HEK293 (cell line): ENCODE results near the gene METTL16.

Source experiments
- CTCF ChIA-PET: fragments of 350-600 bp; formaldehyde crosslinking; extraction: SDS; loops from one replicate; lab custom pipeline; 2021; ENCODE audit warnings: antibody characterized with exemption; lab: Yijun Ruan, JAX
- POLR2A ChIA-PET: fragments of 300-600 bp; formaldehyde crosslinking; extraction: SDS; loops from one replicate; lab custom pipeline; 2020; ENCODE audit warnings: antibody characterized with exemption, inconsistent platforms; lab: Yijun Ruan, JAX
- H3K27ac ChIP-seq: fragments of 200-500 bp; sonication (Bioruptor generic); 2 replicates; pipeline ENCODE4 v1.5.1; 2014; ENCODE audit warnings: low read depth, low read length, control low read depth, inconsistent platforms; ENCODE audit errors: extremely low read depth
- H3K36me3 ChIP-seq, 2 experiments: fragments of 200-500 bp in 1 of 2; sonication (Bioruptor generic) in 1 of 2; 1 replicate in 1 of 2; 2 replicates in 1 of 2; pipeline ENCODE4 v1.5.1; 2014 to 2017; ENCODE audit warnings: inconsistent platforms in 2 of 2, low read length in 2 of 2; ENCODE audit not compliant: control insufficient read depth in 2 of 2, insufficient read depth in 1 of 2
- H3K4me1 ChIP-seq: fragments of 200-500 bp; sonication (Bioruptor generic); 2 replicates; pipeline ENCODE4 v1.5.1; 2014; ENCODE audit warnings: mild to moderate bottlenecking, low read length, inconsistent platforms; ENCODE audit not compliant: control insufficient read depth, insufficient read depth
- H3K4me3 ChIP-seq: 2 replicates; pipeline ENCODE4 v1.5.1; 2011; ENCODE audit warnings: low read depth, mild to moderate bottlenecking, control low read depth, low read length, moderate library complexity
- H3K9me3 ChIP-seq: fragments of 200-500 bp; sonication (Bioruptor generic); 2 replicates; pipeline ENCODE4 v1.5.1; 2014; ENCODE audit warnings: low read depth, low read length, inconsistent platforms; ENCODE audit not compliant: control insufficient read depth, insufficient read depth
- ATF2 ChIP-seq: fragments of 450-650 bp; formaldehyde crosslinking; IDR thresholded peaks from 2 replicates; pipeline ENCODE4 v1.5.1; 2016; ENCODE audit warnings: missing biosample characterization, missing genetic modification characterization, low read depth
- GLIS1 ChIP-seq: fragments of 450-650 bp; formaldehyde crosslinking; IDR thresholded peaks from 2 replicates; pipeline ENCODE4 v1.5.1; 2016; ENCODE audit warnings: missing biosample characterization, missing genetic modification characterization
- HOXA7 ChIP-seq: sonication (generic); formaldehyde crosslinking; IDR thresholded peaks from 2 replicates; pipeline ENCODE4 v1.8.1; 2022; ENCODE audit warnings: missing genetic modification reagents, borderline replicate concordance
- KLF16 ChIP-seq: fragments of 450-650 bp; formaldehyde crosslinking; IDR thresholded peaks from 2 replicates; pipeline ENCODE4 v1.5.1; 2017; ENCODE audit warnings: missing biosample characterization, missing genetic modification characterization
- MZF1 ChIP-seq: fragments of 450-650 bp; formaldehyde crosslinking; IDR thresholded peaks from 2 replicates; pipeline ENCODE4 v1.5.1; 2017; ENCODE audit warnings: missing biosample characterization, missing genetic modification characterization, borderline replicate concordance
- SCRT1 ChIP-seq: fragments of 450-650 bp; formaldehyde crosslinking; IDR thresholded peaks from 2 replicates; pipeline ENCODE4 v1.5.1; 2016; ENCODE audit warnings: missing biosample characterization, missing genetic modification characterization, borderline replicate concordance
- SETDB1 ChIP-seq: IDR thresholded peaks from one replicate; pipeline ENCODE4 v1.6.1; 2017; ENCODE audit warnings: mild to moderate bottlenecking, low read length, moderate library complexity, mixed read lengths; ENCODE audit not compliant: insufficient read length
- WT1 ChIP-seq: fragments of 450-650 bp; formaldehyde crosslinking; IDR thresholded peaks from 2 replicates; pipeline ENCODE4 v1.5.1; 2016; ENCODE audit warnings: missing biosample characterization, missing genetic modification characterization
- ZFP69B ChIP-seq: fragments of 450-650 bp; formaldehyde crosslinking; IDR thresholded peaks from 2 replicates; pipeline ENCODE4 v1.5.1; 2016; ENCODE audit warnings: missing biosample characterization, missing genetic modification characterization
- ZNF121 ChIP-seq: fragments of 450-650 bp; formaldehyde crosslinking; IDR thresholded peaks from 2 replicates; pipeline ENCODE4 v1.5.1; 2016; ENCODE audit warnings: missing biosample characterization, missing genetic modification characterization
- ZNF138 ChIP-seq: fragments of 450-650 bp; formaldehyde crosslinking; IDR thresholded peaks from 2 replicates; pipeline ENCODE4 v1.5.1; 2016; ENCODE audit warnings: missing biosample characterization, missing genetic modification characterization, borderline replicate concordance
- ZNF146 ChIP-seq: fragments of 450-650 bp; formaldehyde crosslinking; IDR thresholded peaks from 2 replicates; pipeline ENCODE4 v1.5.1; 2016; ENCODE audit warnings: missing biosample characterization, missing genetic modification characterization
- ZNF155 ChIP-seq: fragments of 450-650 bp; formaldehyde crosslinking; IDR thresholded peaks from 2 replicates; pipeline ENCODE4 v1.5.1; 2016; ENCODE audit warnings: missing biosample characterization, missing genetic modification characterization
- ZNF157 ChIP-seq: fragments of 450-650 bp; formaldehyde crosslinking; IDR thresholded peaks from 2 replicates; pipeline ENCODE4 v1.5.1; 2016; ENCODE audit warnings: missing biosample characterization, missing genetic modification characterization
- ZNF19 ChIP-seq: fragments of 450-650 bp; formaldehyde crosslinking; IDR thresholded peaks from 2 replicates; pipeline ENCODE4; 2016; ENCODE audit warnings: missing biosample characterization, missing genetic modification characterization, low read depth
- ZNF202 ChIP-seq: fragments of 450-650 bp; formaldehyde crosslinking; IDR thresholded peaks from 2 replicates; pipeline ENCODE4 v1.5.1; 2016; ENCODE audit warnings: missing biosample characterization, missing genetic modification characterization, borderline replicate concordance
- ZNF274 ChIP-seq, 2 experiments: fragments of 200-500 bp in 1 of 2; fragments of 450-650 bp in 1 of 2; sonication (Bioruptor generic) in 1 of 2; formaldehyde crosslinking in 1 of 2; IDR thresholded peaks; 2 replicates each; pipeline versions ENCODE4 v1.5.1 to v1.6.1; 2014 to 2016; ENCODE audit warnings: borderline replicate concordance in 1 of 2, inconsistent platforms in 1 of 2, low read length in 1 of 2, missing biosample characterization in 1 of 2, missing genetic modification characterization in 1 of 2
- ZNF292 ChIP-seq: fragments of 450-650 bp; formaldehyde crosslinking; IDR thresholded peaks from 2 replicates; pipeline ENCODE4 v1.5.1; 2016; ENCODE audit warnings: low read depth, missing biosample characterization, missing genetic modification characterization, borderline replicate concordance
- ZNF366 ChIP-seq: fragments of 450-650 bp; formaldehyde crosslinking; conservative IDR thresholded peaks from 2 replicates; pipeline ENCODE4 v1.5.1; 2016; ENCODE audit warnings: missing biosample characterization, missing genetic modification characterization
- ZNF394 ChIP-seq: fragments of 450-650 bp; formaldehyde crosslinking; IDR thresholded peaks from 2 replicates; pipeline ENCODE4 v1.5.1; 2016; ENCODE audit warnings: missing biosample characterization, missing genetic modification characterization, mild to moderate bottlenecking, moderate library complexity, borderline replicate concordance
- ZNF449 ChIP-seq: fragments of 450-650 bp; formaldehyde crosslinking; IDR thresholded peaks from 2 replicates; pipeline ENCODE4 v1.5.1; 2017; ENCODE audit warnings: missing biosample characterization, mild to moderate bottlenecking, missing genetic modification characterization, moderate library complexity
- ZNF544 ChIP-seq: fragments of 450-650 bp; formaldehyde crosslinking; IDR thresholded peaks from 2 replicates; pipeline ENCODE4 v1.5.0; 2017; ENCODE audit warnings: missing biosample characterization, missing genetic modification characterization
- ZNF555 ChIP-seq: fragments of 450-650 bp; formaldehyde crosslinking; conservative IDR thresholded peaks from 2 replicates; pipeline ENCODE4 v1.5.1; 2017; ENCODE audit warnings: missing biosample characterization, mild to moderate bottlenecking, missing genetic modification characterization, inconsistent platforms
- ZNF626 ChIP-seq: fragments of 450-650 bp; sonication (Bioruptor Pico); formaldehyde crosslinking; IDR thresholded peaks from 2 replicates; pipeline ENCODE4 v1.5.1; 2018; ENCODE audit warnings: missing biosample characterization, missing genetic modification characterization, inconsistent platforms
- ZNF645 ChIP-seq: fragments of 450-650 bp; formaldehyde crosslinking; IDR thresholded peaks from 2 replicates; pipeline ENCODE4; 2016; ENCODE audit warnings: missing biosample characterization, missing genetic modification characterization
- ZNF776 ChIP-seq: fragments of 450-650 bp; formaldehyde crosslinking; IDR thresholded peaks from 2 replicates; pipeline ENCODE4 v1.5.0; 2017; ENCODE audit warnings: missing biosample characterization, missing genetic modification characterization, borderline replicate concordance

METTL16 gene

GRCh38 chr17:2383628-2384167 is 128.0 kb downstream of the METTL16 start (continued):
- TF ChIP-seq ZNF274 (IDR thresholded peaks at IDR 0.05; ENCODE audit: low read length), result no peak
- TF ChIP-seq ZNF274 (tag by site-specific recombination; IDR thresholded peaks at IDR 0.05; ENCODE audit: borderline replicate concordance), result no peak
- no peak for TF ChIP-seq ZNF544 (tag by site-specific recombination)
- no peak for TF ChIP-seq ZNF645 (tag by site-specific recombination)
- no peak for TF ChIP-seq ZNF449 (tag by site-specific recombination)
- 0 out of 2 replicates have a peak, but pooled peaks have one; percentile 4 for TF ChIP-seq ATF2 (tag by site-specific recombination)
- TF ChIP-seq SCRT1 (tag by site-specific recombination), result peak; percentile 26; the same call in 1 of the 2 replicates
- 0 out of 2 replicates have a peak, but pooled peaks have one; percentile 11 for TF ChIP-seq ZNF366 (tag by site-specific recombination)

- peaks cover 14% of the 10 kb centered on the region for H3K4me1 ChIP-seq
- H3K27ac ChIP-seq, result peak overlapping the region; percentile 17; the same call in 1 of the 2 replicates
- CTCF ChIA-PET, result interaction anchor here (0.7 to 12.5 kb wide), 12 partner anchors 11 to 430 kb away, joined by 3 to 470 read pairs (median 12); partner anchors contain the start of gene MNT
- H3K4me3 ChIP-seq, result no peak overlapping the region
- POLR2A ChIA-PET, result interaction anchor here (3.3 kb wide), 1 partner anchor 35 kb away, joined by 42 read pairs; no protein-coding TSS in a partner anchor
- H3K9me3 ChIP-seq, result no peaks in the 10 kb centered on the region
- peaks cover 6 to 44% of the 10 kb centered on the region in 2 experiments for H3K36me3 ChIP-seq
- TF ChIP-seq ZNF202 (tag by site-specific recombination) (no peak), ZFP69B (tag by site-specific recombination) (no peak), ZNF155 (tag by site-specific recombination) (no peak), ZNF157 (no peak), ZNF555 (no peak), HOXA7 (no peak), ZNF394 (no peak), GLIS1 (tag by site-specific recombination) (no peak), WT1 (tag by site-specific recombination) (no peak), ZNF138 (tag by site-specific recombination) (no peak), ZNF626 (tag by site-specific recombination) (no peak), SETDB1 (no peak), ZNF776 (tag by site-specific recombination) (no peak), ZNF292 (tag by site-specific recombination) (no peak), ZNF19 (no peak), ZNF146 (tag by site-specific recombination) (no peak), ZNF121 (tag by site-specific recombination) (no peak), KLF16 (no peak), MZF1 (tag by site-specific recombination) (no peak)
Observed at GRCh38 chr17:2380950-2381649, 130.6 kb downstream of the METTL16 start.
